ENCODE measurements around the gene GGT7. TPM values are rescaled to one million over a fixed set of nuclear protein-coding genes. Genes with fewer than 3 reads are reported as not detected.

The GGT7 gene
- total RNA-seq, 4 donors from 2014 or later: 11.2 to 19.1 (median 15.1) TPM

DNA sequence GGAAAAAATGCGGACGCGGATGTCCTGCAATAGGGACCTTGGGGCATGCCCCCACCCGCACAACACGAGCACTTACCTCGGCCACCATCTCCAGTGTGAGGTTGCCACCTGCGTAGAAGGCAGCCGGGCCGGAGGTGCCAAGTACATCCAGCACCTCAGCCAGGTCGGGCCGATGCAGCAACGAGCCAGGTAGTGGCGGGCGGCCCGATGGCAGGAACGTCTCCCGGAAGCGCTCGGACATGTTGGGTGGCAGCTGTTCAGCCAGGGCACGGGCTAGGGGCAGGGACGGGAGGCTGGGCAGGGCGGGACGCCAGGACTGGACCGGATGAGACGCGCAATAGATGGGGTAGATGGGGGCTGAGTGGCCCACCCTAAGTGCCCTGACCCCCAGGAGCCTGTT is 13.3 kb downstream of the GGT7 start:
- in situ Hi-C loops (cut with MboI; ENCODE audit: low pct_ligation_motif_present in 1 of 4, low pct_unique_long_range_greater_than_20kb in 1 of 4, low sequenced_read_pairs in 3 of 4) (loop anchor here in 3 of 4 donors (25.0 kb wide), 2 partner anchors 228 to 353 kb away; partner anchors contain the start of gene TRPC4AP (in 2 of the 3)), intact Hi-C loops (cut with DNase I; ENCODE audit: low total_unique reads) (no loop called here)
- H3K36me3 ChIP-seq: no peaks in the 10 kb centered on the region
- no peaks in the 10 kb centered on the region for H3K27me3 ChIP-seq
- no peak overlapping the region for H3K4me3 ChIP-seq
- 96 to 97% methylated on average over 5 to 26 of the region's 26 CpGs for WGBS, 2 donors (ENCODE audit: low coverage in 1 of 2)
- no peak overlapping the region for H3K27ac ChIP-seq
- H3K4me1 ChIP-seq: peaks cover 0 to 9% (median 0%) of the 10 kb centered on the region in 4 donors
- DNase-seq: no peak
- H3K9me3 ChIP-seq: no peaks in the 10 kb centered on the region
- TF ChIP-seq POLR2AphosphoS5 (IDR thresholded peaks at IDR 0.05): no peak
- TF ChIP-seq, protein P1, sequence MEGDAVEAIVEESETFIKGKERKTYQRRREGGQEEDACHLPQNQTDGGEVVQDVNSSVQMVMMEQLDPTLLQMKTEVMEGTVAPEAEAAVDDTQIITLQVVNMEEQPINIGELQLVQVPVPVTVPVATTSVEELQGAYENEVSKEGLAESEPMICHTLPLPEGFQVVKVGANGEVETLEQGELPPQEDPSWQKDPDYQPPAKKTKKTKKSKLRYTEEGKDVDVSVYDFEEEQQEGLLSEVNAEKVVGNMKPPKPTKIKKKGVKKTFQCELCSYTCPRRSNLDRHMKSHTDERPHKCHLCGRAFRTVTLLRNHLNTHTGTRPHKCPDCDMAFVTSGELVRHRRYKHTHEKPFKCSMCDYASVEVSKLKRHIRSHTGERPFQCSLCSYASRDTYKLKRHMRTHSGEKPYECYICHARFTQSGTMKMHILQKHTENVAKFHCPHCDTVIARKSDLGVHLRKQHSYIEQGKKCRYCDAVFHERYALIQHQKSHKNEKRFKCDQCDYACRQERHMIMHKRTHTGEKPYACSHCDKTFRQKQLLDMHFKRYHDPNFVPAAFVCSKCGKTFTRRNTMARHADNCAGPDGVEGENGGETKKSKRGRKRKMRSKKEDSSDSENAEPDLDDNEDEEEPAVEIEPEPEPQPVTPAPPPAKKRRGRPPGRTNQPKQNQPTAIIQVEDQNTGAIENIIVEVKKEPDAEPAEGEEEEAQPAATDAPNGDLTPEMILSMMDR (IDR thresholded peaks at IDR 0.05): no peak
- no peak for TF ChIP-seq POLR2A (IDR thresholded peaks at IDR 0.05)
- no peak for TF ChIP-seq EP300 (IDR thresholded peaks at IDR 0.05; ENCODE audit: low read depth)

DNA sequence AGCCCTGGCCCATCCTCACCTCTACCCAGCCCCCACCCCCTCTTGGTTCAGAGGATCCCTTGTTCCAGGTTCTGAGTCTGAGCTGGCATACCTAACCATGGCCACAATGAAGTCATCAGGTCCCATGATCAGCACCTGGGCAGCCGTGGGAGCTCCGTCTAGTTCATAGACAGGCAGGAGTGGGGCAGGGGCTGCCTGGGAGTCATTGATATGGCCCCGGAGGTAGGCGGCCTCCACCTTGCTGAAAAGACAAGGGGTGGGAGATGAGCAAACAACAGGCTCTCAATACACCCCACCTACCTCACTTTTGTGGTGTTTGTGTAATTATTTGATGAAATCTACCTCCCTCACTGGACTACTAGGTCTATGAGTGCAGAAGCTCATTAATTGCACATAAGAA is 20.4 kb downstream of the GGT7 start:
- no peaks in the 10 kb centered on the region for H3K27me3 ChIP-seq
- no peaks in the 10 kb centered on the region for H3K4me1 ChIP-seq
- H3K36me3 ChIP-seq: peaks cover 0 to 9% (median 2%) of the 10 kb centered on the region in 4 donors
- intact Hi-C loops (cut with DNase I; ENCODE audit: low total_unique reads) (no loop called here), in situ Hi-C loops (cut with MboI; ENCODE audit: low pct_ligation_motif_present in 1 of 4, low pct_unique_long_range_greater_than_20kb in 1 of 4, low sequenced_read_pairs in 3 of 4) (loop anchor here in 3 of 4 donors (25.0 kb wide), 2 partner anchors 235 to 360 kb away; partner anchors contain the start of gene TRPC4AP (in 2 of the 3))
- H3K4me3 ChIP-seq: no peak overlapping the region
- DNase-seq: no peak
- no peak for TF ChIP-seq POLR2A (IDR thresholded peaks at IDR 0.05)
- no peak for TF ChIP-seq EP300 (IDR thresholded peaks at IDR 0.05; ENCODE audit: low read depth)
- TF ChIP-seq, protein P1 (IDR thresholded peaks at IDR 0.05): no peak
- TF ChIP-seq POLR2AphosphoS5 (IDR thresholded peaks at IDR 0.05): no peak
- WGBS, 2 donors (ENCODE audit: low coverage in 1 of 2): 82% methylated on average over 4 of the region's 4 CpGs; no CpG with 5 or more reads in 1 of the 2 donors
- no peaks in the 10 kb centered on the region for H3K9me3 ChIP-seq
- no peak overlapping the region for H3K27ac ChIP-seq

DNA sequence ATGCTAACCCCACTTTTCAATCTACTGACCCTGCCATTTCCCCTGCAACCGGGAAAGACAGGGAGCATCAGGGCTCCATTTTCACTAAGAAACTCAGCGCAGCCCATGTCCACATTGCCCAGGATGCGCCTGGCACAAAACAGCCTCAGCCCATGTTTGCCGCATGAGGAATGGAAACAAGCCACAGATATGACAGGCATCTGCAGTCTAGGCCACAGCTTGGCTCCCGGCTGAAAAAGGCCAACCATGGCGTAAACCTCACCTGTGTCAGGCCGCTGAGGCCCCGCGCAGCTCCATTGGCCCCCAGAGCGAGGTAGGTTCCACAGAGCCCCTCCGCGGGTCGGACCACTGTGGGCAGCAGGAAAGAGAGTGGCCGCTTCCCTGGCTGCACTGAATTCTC is 21.7 kb downstream of the GGT7 start:
- in situ Hi-C loops (cut with MboI; ENCODE audit: low pct_ligation_motif_present in 1 of 4, low pct_unique_long_range_greater_than_20kb in 1 of 4, low sequenced_read_pairs in 3 of 4): loop anchor here in 3 of 4 donors (25.0 kb wide), 2 partner anchors 236 to 361 kb away; partner anchors contain the start of gene TRPC4AP (in 2 of the 3)
- 90% methylated on average over 14 of the region's 14 CpGs; no CpG with 5 or more reads in 1 of the 2 donors for WGBS, 2 donors (ENCODE audit: low coverage in 1 of 2)
- H3K9me3 ChIP-seq: no peaks in the 10 kb centered on the region

DNA sequence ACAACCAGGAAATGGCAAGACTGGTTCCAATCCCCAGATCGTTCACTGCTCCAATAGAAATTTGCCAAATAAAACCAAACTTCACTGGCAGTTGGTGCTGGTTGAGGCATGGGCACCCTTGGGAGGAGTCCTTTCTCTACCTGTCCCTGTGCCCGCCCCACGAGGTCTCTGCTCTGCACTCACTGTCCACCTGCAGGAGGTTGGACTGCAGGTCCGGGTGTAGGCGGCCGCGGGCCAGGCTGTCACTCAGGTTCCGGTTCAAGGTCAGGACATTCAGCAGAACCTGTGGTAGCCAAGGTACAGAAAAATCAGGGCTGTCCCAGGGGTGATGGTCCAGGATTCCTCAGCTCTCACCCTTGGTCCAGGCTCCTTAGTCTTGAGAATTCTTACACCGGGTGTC is 22.9 kb downstream of the GGT7 start:
- intact Hi-C loops (cut with DNase I; ENCODE audit: low total_unique reads) (no loop called here), in situ Hi-C loops (cut with MboI; ENCODE audit: low pct_ligation_motif_present in 1 of 4, low pct_unique_long_range_greater_than_20kb in 1 of 4, low sequenced_read_pairs in 3 of 4) (loop anchor here (25.0 kb wide), 3 partner anchors 238 to 413 kb away; partner anchors contain the start of gene TRPC4AP (in 3 of the 4))
- no peak for DNase-seq
- Histone ChIP-seq H3K36me3 (peaks cover 0 to 9% (median 2%) of the 10 kb centered on the region in 4 donors), H3K4me1 (no peaks in the 10 kb centered on the region), H3K9me3 (no peaks in the 10 kb centered on the region), H3K27me3 (no peaks in the 10 kb centered on the region), H3K27ac (no peak overlapping the region), H3K4me3 (no peak overlapping the region)
- TF ChIP-seq, protein P1 (IDR thresholded peaks at IDR 0.05): no peak
- no peak for TF ChIP-seq POLR2A (IDR thresholded peaks at IDR 0.05)
- 81% methylated on average over 9 of the region's 9 CpGs; no CpG with 5 or more reads in 1 of the 2 donors for WGBS, 2 donors (ENCODE audit: low coverage in 1 of 2)

More for the DNA sequence above, 21.7 kb downstream of the GGT7 start:
- Histone ChIP-seq H3K4me3 (no peak overlapping the region), H3K27me3 (no peaks in the 10 kb centered on the region), H3K27ac (no peak overlapping the region), H3K4me1 (no peaks in the 10 kb centered on the region), H3K36me3 (peaks cover 0 to 9% (median 2%) of the 10 kb centered on the region in 4 donors)
- TF ChIP-seq POLR2A (IDR thresholded peaks at IDR 0.05) (no peak), EP300 (IDR thresholded peaks at IDR 0.05; ENCODE audit: low read depth) (no peak), POLR2AphosphoS5 (IDR thresholded peaks at IDR 0.05) (no peak)
- TF ChIP-seq, protein P1 (IDR thresholded peaks at IDR 0.05): no peak
- DNase-seq: no peak
- intact Hi-C loops (cut with DNase I; ENCODE audit: low total_unique reads): no loop called here
